Immature natural killer cell (primary cell): ENCODE data around the gene XRCC1. TPM values are rescaled to one million over a fixed set of nuclear protein-coding genes. Genes with fewer than 3 reads are reported as not detected.
A peak's percentile ranks its signal among the peaks of the same experiment; 100 is the strongest.

Experiments
- DNase-seq, 3 donors: peaks; one replicate each; pipeline ENCODE4 v3.0.0; 2022; ENCODE audit warnings: mixed read lengths in 1 of 3
- H3K27ac Mint-ChIP-seq, 6 donors: one replicate each; pipeline ENCODE4 v1.8.0; 2020; ENCODE audit warnings: mixed read lengths in 6 of 6, mild to moderate bottlenecking in 5 of 6, inconsistent platforms in 4 of 6, moderate library complexity in 3 of 6
- H3K27me3 Mint-ChIP-seq, 3 donors: one replicate each; pipeline ENCODE4 v1.8.0; 2020 to 2021; ENCODE audit warnings: low read depth in 3 of 3, mild to moderate bottlenecking in 3 of 3, mixed read lengths in 3 of 3, moderate library complexity in 3 of 3, inconsistent platforms in 1 of 3
- H3K36me3 Mint-ChIP-seq, 3 donors: one replicate each; pipeline ENCODE4 v1.8.0; 2020; ENCODE audit warnings: mixed read lengths in 3 of 3, inconsistent platforms in 2 of 3, mild to moderate bottlenecking in 2 of 3
- H3K4me1 Mint-ChIP-seq, 2 donors: one replicate each; pipeline ENCODE4 v1.8.0; 2020; ENCODE audit warnings: inconsistent platforms in 2 of 2, mild to moderate bottlenecking in 2 of 2, mixed read lengths in 2 of 2, moderate library complexity in 1 of 2
- H3K4me3 Mint-ChIP-seq, 5 donors: one replicate each; pipeline ENCODE4 v1.8.0; 2020; ENCODE audit warnings: mild to moderate bottlenecking in 5 of 5, mixed read lengths in 5 of 5, inconsistent platforms in 3 of 5, moderate library complexity in 3 of 5
- H3K9me3 Mint-ChIP-seq, 6 donors: one replicate each; pipeline ENCODE4 v1.8.0; 2020; ENCODE audit warnings: mild to moderate bottlenecking in 6 of 6, mixed read lengths in 6 of 6, inconsistent platforms in 4 of 6, moderate library complexity in 3 of 6
- polyA plus RNA-seq, 3 donors: library from polyadenylated mRNA; unstranded; fragments of 300-500 nt; fragmentation: Illumina TruSeq; gene quantifications; one replicate each; pipeline ENCODE4 v1.2.3, GENCODE V29; 2021

The XRCC1 gene
- polyA plus RNA-seq, 3 donors from 2014 or later, result 13.3 to 34.3 (median 15.2) TPM

GRCh38 chr19:43581467-43581866 lies 6.1 kb upstream of the XRCC1 start:
- H3K27ac Mint-ChIP-seq, result peak overlapping the region in 2 of 6 donors; percentile 31 to 60
- no peaks in the 10 kb centered on the region for H3K9me3 Mint-ChIP-seq
- H3K27me3 Mint-ChIP-seq, result peaks cover 2 to 9% (median 8%) of the 10 kb centered on the region in 3 donors
- DNase-seq, result no peak
- peaks cover 0 to 5% (median 4%) of the 10 kb centered on the region in 3 donors for H3K36me3 Mint-ChIP-seq
- peak overlapping the region in 1 of 5 donors; percentile 45 for H3K4me3 Mint-ChIP-seq
- peaks cover 16 to 20% of the 10 kb centered on the region in 2 donors for H3K4me1 Mint-ChIP-seq

- Mint-ChIP-seq H3K9me3 (no peaks in the 10 kb centered on the region), H3K4me3 (peak overlapping the region in 4 of 5 donors; percentile 12 to 74 (median 42)), H3K4me1 (peaks cover 30 to 33% of the 10 kb centered on the region in 2 donors), H3K27ac (peak overlapping the region in 4 of 6 donors; percentile 17 to 89 (median 50)), H3K36me3 (no peaks in the 10 kb centered on the region), H3K27me3 (peaks cover 9 to 13% (median 13%) of the 10 kb centered on the region in 3 donors)
- DNase-seq, result no peak
Measured at GRCh38 chr19:43578787-43579186, 3.5 kb upstream of the XRCC1 start.

GRCh38 chr19:43575955-43576878 lies 890 bp upstream of the XRCC1 start:
- DNase-seq, result peak in 1 of 3 donors; percentile 19
- H3K4me3 Mint-ChIP-seq, result peak overlapping the region; percentile 52 to 97 (median 84)
- peaks cover 0 to 5% (median 0%) of the 10 kb centered on the region in 3 donors for H3K36me3 Mint-ChIP-seq
- H3K4me1 Mint-ChIP-seq, result peaks cover 41 to 43% of the 10 kb centered on the region in 2 donors
- H3K27ac Mint-ChIP-seq, result peak overlapping the region; percentile 88 to 99 (median 98)
- H3K27me3 Mint-ChIP-seq, result peaks cover 9 to 15% (median 14%) of the 10 kb centered on the region in 3 donors
- H3K9me3 Mint-ChIP-seq, result no peaks in the 10 kb centered on the region

GRCh38 chr19:43574424-43575155 lies 737 bp downstream of the XRCC1 start:
- peak overlapping the region; percentile 96 to 97 (median 96) for H3K4me3 Mint-ChIP-seq
- peaks cover 0 to 5% (median 0%) of the 10 kb centered on the region in 3 donors for H3K36me3 Mint-ChIP-seq
- H3K27ac Mint-ChIP-seq, result peak overlapping the region; percentile 97 to 99 (median 98)
- H3K9me3 Mint-ChIP-seq, result no peaks in the 10 kb centered on the region
- peaks cover 9 to 15% (median 13%) of the 10 kb centered on the region in 3 donors for H3K27me3 Mint-ChIP-seq
- no peak for DNase-seq
- H3K4me1 Mint-ChIP-seq, result peaks cover 43 to 46% of the 10 kb centered on the region in 2 donors

GRCh38 chr19:43572171-43572588 lies 3.1 kb downstream of the XRCC1 start:
- no peak for DNase-seq
- peaks cover 7 to 10% (median 10%) of the 10 kb centered on the region in 3 donors for H3K27me3 Mint-ChIP-seq
- no peak overlapping the region for H3K4me3 Mint-ChIP-seq
- H3K36me3 Mint-ChIP-seq, result peaks cover 0 to 5% (median 0%) of the 10 kb centered on the region in 3 donors
- no peaks in the 10 kb centered on the region for H3K9me3 Mint-ChIP-seq
- H3K27ac Mint-ChIP-seq, result peak overlapping the region in 5 of 6 donors; percentile 10 to 70 (median 51)
- H3K4me1 Mint-ChIP-seq, result peaks cover 43 to 44% of the 10 kb centered on the region in 2 donors

GRCh38 chr19:43570174-43570791 lies 5.0 kb downstream of the XRCC1 start:
- H3K27ac Mint-ChIP-seq, result peak overlapping the region; percentile 46 to 87 (median 68)
- peaks cover 0 to 6% (median 5%) of the 10 kb centered on the region in 3 donors for H3K27me3 Mint-ChIP-seq
- H3K36me3 Mint-ChIP-seq, result peaks cover 3 to 5% (median 4%) of the 10 kb centered on the region in 3 donors
- DNase-seq, result no peak
- H3K9me3 Mint-ChIP-seq, result no peaks in the 10 kb centered on the region
- H3K4me1 Mint-ChIP-seq, result peaks cover 38 to 39% of the 10 kb centered on the region in 2 donors
- no peak overlapping the region for H3K4me3 Mint-ChIP-seq

- no peaks in the 10 kb centered on the region for H3K9me3 Mint-ChIP-seq
- H3K36me3 Mint-ChIP-seq, result peaks cover 3 to 5% (median 4%) of the 10 kb centered on the region in 3 donors
- H3K4me1 Mint-ChIP-seq, result peaks cover 38 to 39% of the 10 kb centered on the region in 2 donors
- no peak overlapping the region for H3K4me3 Mint-ChIP-seq
- H3K27me3 Mint-ChIP-seq, result peaks cover 0 to 4% (median 2%) of the 10 kb centered on the region in 3 donors
- H3K27ac Mint-ChIP-seq, result peak overlapping the region in 5 of 6 donors; percentile 46 to 79 (median 58)
- no peak for DNase-seq
Measured at GRCh38 chr19:43569657-43570056, 5.7 kb downstream of the XRCC1 start.

GRCh38 chr19:43564800-43565199 lies 10.5 kb downstream of the XRCC1 start:
- no peak for DNase-seq
- Mint-ChIP-seq H3K9me3 (no peaks in the 10 kb centered on the region), H3K4me1 (peaks cover 54 to 58% of the 10 kb centered on the region in 2 donors), H3K27me3 (peaks cover 4 to 11% (median 7%) of the 10 kb centered on the region in 3 donors), H3K36me3 (peaks cover 0 to 4% (median 3%) of the 10 kb centered on the region in 3 donors), H3K27ac (peak overlapping the region; percentile 82 to 100 (median 92)), H3K4me3 (peak overlapping the region in 1 of 5 donors; percentile 10)

GRCh38 chr19:43563816-43564457 lies 11.4 kb downstream of the XRCC1 start:
- H3K27ac Mint-ChIP-seq, result peak overlapping the region; percentile 93 to 100 (median 98)
- DNase-seq, result no peak
- H3K27me3 Mint-ChIP-seq, result peaks cover 4 to 11% (median 7%) of the 10 kb centered on the region in 3 donors
- H3K36me3 Mint-ChIP-seq, result peaks cover 0 to 4% (median 3%) of the 10 kb centered on the region in 3 donors
- H3K4me1 Mint-ChIP-seq, result peaks cover 54 to 58% of the 10 kb centered on the region in 2 donors
- peak overlapping the region; percentile 25 to 67 (median 52) for H3K4me3 Mint-ChIP-seq
- no peaks in the 10 kb centered on the region for H3K9me3 Mint-ChIP-seq

- Mint-ChIP-seq H3K4me1 (peaks cover 54 to 58% of the 10 kb centered on the region in 2 donors), H3K27me3 (peaks cover 4 to 11% (median 7%) of the 10 kb centered on the region in 3 donors), H3K27ac (peak overlapping the region; percentile 93 to 100 (median 98)), H3K36me3 (peaks cover 1 to 7% (median 3%) of the 10 kb centered on the region in 3 donors), H3K4me3 (peak overlapping the region; percentile 57 to 77 (median 67)), H3K9me3 (no peaks in the 10 kb centered on the region)
- DNase-seq, result peak; percentile 92 to 95 (median 92)
Measured at GRCh38 chr19:43562698-43563241, 12.6 kb downstream of the XRCC1 start.

- DNase-seq, result no peak
- peak overlapping the region; percentile 93 to 100 (median 98) for H3K27ac Mint-ChIP-seq
Measured at GRCh38 chr19:43562226-43562697, 13.1 kb downstream of the XRCC1 start.

More at GRCh38 chr19:43562226-43562697, 13.1 kb downstream of the XRCC1 start:
- Mint-ChIP-seq H3K9me3 (no peaks in the 10 kb centered on the region), H3K27me3 (peaks cover 4 to 11% (median 7%) of the 10 kb centered on the region in 3 donors), H3K36me3 (peaks cover 6 to 7% (median 6%) of the 10 kb centered on the region in 3 donors), H3K4me3 (peak overlapping the region; percentile 57 to 77 (median 67)), H3K4me1 (peaks cover 54 to 58% of the 10 kb centered on the region in 2 donors)
